ENCODE measurements around the gene SYT8. TPM values are rescaled to one million over a fixed set of nuclear protein-coding genes. Genes with fewer than 3 reads are reported as not detected.

Gene SYT8
- total RNA-seq, 2 donors from 2014 or later, result not detected

Small RNA genes within 50 kb of the gene (microRNA-seq; reads per million reads assigned to microRNA genes)
- gene MIR4298 (0 reads per million in 2 donors), gene MIR7847 (0 reads per million in 2 donors)

Other genes starting within 250 kb of the SYT8 start
- not detected for gene KRTAP5-1, start 249.7 kb upstream of the SYT8 start, total RNA-seq
- not detected for gene KRTAP5-2, start 236.7 kb upstream of the SYT8 start, total RNA-seq
- not detected for gene KRTAP5-3, start 226.5 kb upstream of the SYT8 start, total RNA-seq
- gene KRTAP5-4, start 212.9 kb upstream of the SYT8 start, total RNA-seq, result not detected
- gene KRTAP5-5, start 205.2 kb upstream of the SYT8 start, total RNA-seq, result not detected
- not detected for gene KRTAP5-6, start 137.8 kb upstream of the SYT8 start, total RNA-seq
- gene IFITM10, start 84.4 kb upstream of the SYT8 start, total RNA-seq, result under 1 TPM; 0.27 to 0.76 TPM
- 100 to 1,000 TPM; 635 to 667 TPM for gene CTSD, start 71.1 kb upstream of the SYT8 start, total RNA-seq
- gene TNNI2, start 4.0 kb downstream of the SYT8 start, total RNA-seq, result under 1 TPM; 0.35 to 0.52 TPM
- 10 to 100 TPM; 24.9 to 31.2 TPM for gene LSP1, start 18.1 kb downstream of the SYT8 start, total RNA-seq
- gene PRR33, start 56.9 kb downstream of the SYT8 start, total RNA-seq, result under 1 TPM; 0.10 to 0.50 TPM
- 10 to 100 TPM; 11.7 to 28.5 TPM for gene TNNT3, start 84.7 kb downstream of the SYT8 start, total RNA-seq
- gene MRPL23, start 112.3 kb downstream of the SYT8 start, total RNA-seq, result 10 to 100 TPM; 42.8 to 77.1 TPM
- 100 to 1,000 TPM; 390 to 610 TPM for gene H19, start 162.9 kb downstream of the SYT8 start, total RNA-seq